Adrenal gland (tissue), 5 donors: Measurements from ENCODE around the gene FGL2.
"Not testable (repeated sequence)": the region's sequence is repeated elsewhere in the genome, so short reads cannot be mapped to it uniquely, and the experiment has no call there.

ENCODE experiments used
- POLR2A ChIP-seq, 2 donors: fragments of 450-650 bp; IDR thresholded peaks; one replicate each; pipeline ENCODE4 v1.6.1; 2017; ENCODE audit warnings: antibody characterized with exemption in 2 of 2, mild to moderate bottlenecking in 2 of 2, moderate library complexity in 1 of 2
- TF ChIP-seq, protein P1 (sequence below), 6 experiments: fragments of 450-650 bp in 4 of 6; fragments of 200-600 bp in 2 of 6; sonication (generic) in 1 of 6; IDR thresholded peaks; 1 replicate in 5 of 6; 2 replicates in 1 of 6; pipeline versions ENCODE4 v1.5.1 to v1.8.0; 2016 to 2021; ENCODE audit warnings: antibody characterized with exemption in 6 of 6, mild to moderate bottlenecking in 2 of 6, moderate library complexity in 1 of 6
- donor health status: DM: no; HTN: no; CAD: no.

GRCh38 chr7:77228795-77229194 lies 29.2 kb upstream of the FGL2 start:
- TF ChIP-seq, protein P1, sequence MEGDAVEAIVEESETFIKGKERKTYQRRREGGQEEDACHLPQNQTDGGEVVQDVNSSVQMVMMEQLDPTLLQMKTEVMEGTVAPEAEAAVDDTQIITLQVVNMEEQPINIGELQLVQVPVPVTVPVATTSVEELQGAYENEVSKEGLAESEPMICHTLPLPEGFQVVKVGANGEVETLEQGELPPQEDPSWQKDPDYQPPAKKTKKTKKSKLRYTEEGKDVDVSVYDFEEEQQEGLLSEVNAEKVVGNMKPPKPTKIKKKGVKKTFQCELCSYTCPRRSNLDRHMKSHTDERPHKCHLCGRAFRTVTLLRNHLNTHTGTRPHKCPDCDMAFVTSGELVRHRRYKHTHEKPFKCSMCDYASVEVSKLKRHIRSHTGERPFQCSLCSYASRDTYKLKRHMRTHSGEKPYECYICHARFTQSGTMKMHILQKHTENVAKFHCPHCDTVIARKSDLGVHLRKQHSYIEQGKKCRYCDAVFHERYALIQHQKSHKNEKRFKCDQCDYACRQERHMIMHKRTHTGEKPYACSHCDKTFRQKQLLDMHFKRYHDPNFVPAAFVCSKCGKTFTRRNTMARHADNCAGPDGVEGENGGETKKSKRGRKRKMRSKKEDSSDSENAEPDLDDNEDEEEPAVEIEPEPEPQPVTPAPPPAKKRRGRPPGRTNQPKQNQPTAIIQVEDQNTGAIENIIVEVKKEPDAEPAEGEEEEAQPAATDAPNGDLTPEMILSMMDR (IDR thresholded peaks at IDR 0.05): not testable (repeated sequence)
- not testable (repeated sequence) for TF ChIP-seq POLR2A (IDR thresholded peaks at IDR 0.05)
